ENCODE results near the gene DNASE1L2.

DNASE1L2 gene

GRCh38 chr16:2194852-2195321 lies 41.4 kb upstream of the DNASE1L2 start:
- TF ChIP-seq CTCF (conservative IDR thresholded peaks at IDR 0.05; ENCODE audit: low read length) (peak; percentile 48), EZH2phosphoT487 (IDR thresholded peaks at IDR 0.05; ENCODE audit: borderline replicate concordance) (no peak)
- Histone ChIP-seq H3K9me2 (replicated peaks; ENCODE audit: low read depth, low read length) (no peaks in the 10 kb centered on the region), H4K20me1 (ENCODE audit: insufficient read depth, low read length, poor library complexity, severe bottlenecking) (no peaks in the 10 kb centered on the region), H3K4me2 (ENCODE audit: low read depth, low read length, poor library complexity, severe bottlenecking) (no peak overlapping the region), H3K4me3 (ENCODE audit: low read length, poor library complexity, severe bottlenecking) (no peak overlapping the region), H3K4me1 (ENCODE audit: insufficient read depth, low read length, poor library complexity, severe bottlenecking) (no peaks in the 10 kb centered on the region), H3K9me3 (ENCODE audit: insufficient read depth, low read depth, low read length) (no peaks in the 10 kb centered on the region), H3K27me3 (ENCODE audit: insufficient read depth, low read length, poor library complexity, severe bottlenecking) (no peaks in the 10 kb centered on the region), H3K9ac (ENCODE audit: low read depth, low read length, poor library complexity, severe bottlenecking) (no peak overlapping the region), H3K36me3 (ENCODE audit: insufficient read depth, low read length) (no peaks in the 10 kb centered on the region), H3K79me2 (ENCODE audit: insufficient read depth, low read length) (no peaks in the 10 kb centered on the region), H2AFZ (ENCODE audit: low read length) (no peak overlapping the region), H3F3A (ENCODE audit: low read depth) (no peaks in the 10 kb centered on the region)

GRCh38 chr16:2195322-2196161 lies 40.7 kb upstream of the DNASE1L2 start:
- Histone ChIP-seq H2AFZ (ENCODE audit: low read length) (no peak overlapping the region), H3K36me3 (ENCODE audit: insufficient read depth, low read length) (no peaks in the 10 kb centered on the region), H3K4me3 (ENCODE audit: low read length, poor library complexity, severe bottlenecking) (peak overlapping the region; percentile 44), H3K79me2 (ENCODE audit: insufficient read depth, low read length) (no peaks in the 10 kb centered on the region), H3K27me3 (ENCODE audit: insufficient read depth, low read length, poor library complexity, severe bottlenecking) (no peaks in the 10 kb centered on the region), H3K9me2 (replicated peaks; ENCODE audit: low read depth, low read length) (no peaks in the 10 kb centered on the region), H3K4me2 (ENCODE audit: low read depth, low read length, poor library complexity, severe bottlenecking) (peak overlapping the region; percentile 54), H3K4me1 (ENCODE audit: insufficient read depth, low read length, poor library complexity, severe bottlenecking) (no peaks in the 10 kb centered on the region), H3K9me3 (ENCODE audit: insufficient read depth, low read depth, low read length) (no peaks in the 10 kb centered on the region), H3K9ac (ENCODE audit: low read depth, low read length, poor library complexity, severe bottlenecking) (no peak overlapping the region), H4K20me1 (ENCODE audit: insufficient read depth, low read length, poor library complexity, severe bottlenecking) (no peaks in the 10 kb centered on the region), H3F3A (ENCODE audit: low read depth) (no peaks in the 10 kb centered on the region)
- TF ChIP-seq EZH2phosphoT487 (IDR thresholded peaks at IDR 0.05; ENCODE audit: borderline replicate concordance): no peak

GRCh38 chr16:2196162-2196980 lies 39.9 kb upstream of the DNASE1L2 start, which contains the start of gene CASKIN1:
Gene CASKIN1 (minus strand): TSS chr16:2196605. CDS start chr16:2196432, 173 bp downstream.
- Histone ChIP-seq H3K36me3 (ENCODE audit: insufficient read depth, low read length) (no peaks in the 10 kb centered on the region), H3K79me2 (ENCODE audit: insufficient read depth, low read length) (no peaks in the 10 kb centered on the region), H3K4me1 (ENCODE audit: insufficient read depth, low read length, poor library complexity, severe bottlenecking) (no peaks in the 10 kb centered on the region), H2AFZ (ENCODE audit: low read length) (no peak within 1 kb of the TSS), H3F3A (ENCODE audit: low read depth) (no peaks in the 10 kb centered on the region), H3K9me2 (replicated peaks; ENCODE audit: low read depth, low read length) (no peaks in the 10 kb centered on the region), H3K27me3 (ENCODE audit: insufficient read depth, low read length, poor library complexity, severe bottlenecking) (no peaks in the 10 kb centered on the region), H4K20me1 (ENCODE audit: insufficient read depth, low read length, poor library complexity, severe bottlenecking) (no peaks in the 10 kb centered on the region), H3K4me3 (ENCODE audit: low read length, poor library complexity, severe bottlenecking) (peak within 1 kb of the TSS; percentile 44), H3K4me2 (ENCODE audit: low read depth, low read length, poor library complexity, severe bottlenecking) (peak within 1 kb of the TSS; percentile 54), H3K9me3 (ENCODE audit: insufficient read depth, low read depth, low read length) (no peaks in the 10 kb centered on the region), H3K9ac (ENCODE audit: low read depth, low read length, poor library complexity, severe bottlenecking) (no peak within 1 kb of the TSS)
- TF ChIP-seq EZH2phosphoT487 (IDR thresholded peaks at IDR 0.05; ENCODE audit: borderline replicate concordance) (no peak), CTCF (conservative IDR thresholded peaks at IDR 0.05; ENCODE audit: low read length) (no peak)
